Endothelial cell of umbilical vein (primary cell): Measurements from ENCODE around the gene PKDREJ. TPM values are rescaled to one million over a fixed set of nuclear protein-coding genes. Genes with fewer than 3 reads are reported as not detected.

Experiments
- BruUV-seq: library from RNA; stranded (reverse); fragments of 400-500 nt; replicated peaks from 2 replicates; lab custom pipeline; 2021; lab: Mats Ljungman, UMichigan
- CTCF ChIA-PET: fragments of 300-600, 350-600 bp; sonication (Branson Sonifier 250); formaldehyde crosslinking; loops from one replicate; lab custom pipeline; 2021; ENCODE audit warnings: antibody characterized with exemption, inconsistent platforms; lab: Charles Lee
- POLR2A ChIA-PET: fragments of 300-600, 350-600 bp; sonication (Branson Sonifier 250); formaldehyde crosslinking; loops from one replicate; lab custom pipeline; 2021; ENCODE audit warnings: antibody characterized with exemption, inconsistent platforms; lab: Charles Lee
- DNase-seq: peaks from one replicate; pipeline ENCODE4 v3.0.0-alpha.2; 2011; ENCODE audit warnings: low read depth, low spot score
- FAIRE-seq: peaks from 2 replicates; lab custom pipeline; 2011; peaks lifted over from hg19 to GRCh38; lab: Jason Lieb, UNC
- H2AFZ ChIP-seq: 2 replicates; pipeline ENCODE4 v1.6.0; 2012; ENCODE audit warnings: low read depth, low read length, control low read depth, inconsistent platforms
- H3K27ac ChIP-seq: 2 replicates; pipeline ENCODE4 v1.5.1; 2011; ENCODE audit warnings: low read depth, mild to moderate bottlenecking, control low read depth, low read length, moderate library complexity; ENCODE audit not compliant: insufficient read depth
- H3K27me3 ChIP-seq, 2 experiments: 2 replicates each; pipeline versions ENCODE4 v1.6.0 to v1.6.1; 2011; ENCODE audit warnings: low read length in 2 of 2, mixed read lengths in 1 of 2; ENCODE audit not compliant: control insufficient read depth in 2 of 2, insufficient read depth in 2 of 2
- H3K36me3 ChIP-seq, 2 experiments: 2 replicates in 1 of 2; 3 replicates in 1 of 2; pipeline ENCODE4 v1.5.1; 2011; ENCODE audit warnings: low read length in 2 of 2, mild to moderate bottlenecking in 1 of 2, moderate library complexity in 1 of 2; ENCODE audit not compliant: control insufficient read depth in 2 of 2, insufficient read depth in 2 of 2; ENCODE audit errors: extremely low read depth in 1 of 2
- H3K4me1 ChIP-seq: 3 replicates; pipeline ENCODE4 v1.5.1; 2011; ENCODE audit warnings: mild to moderate bottlenecking, low read length; ENCODE audit not compliant: control insufficient read depth, insufficient read depth; ENCODE audit errors: extremely low read depth
- H3K4me2 ChIP-seq: 2 replicates; pipeline ENCODE4 v1.6.1; 2011; ENCODE audit warnings: low read length, control low read depth, mixed read lengths; ENCODE audit not compliant: insufficient read depth
- H3K4me3 ChIP-seq, 3 experiments: fragments of 200-600 bp in 1 of 3; sonication (generic), shearing (Covaris generic) in 1 of 3; replicated peaks in 1 of 3; 2 replicates each; pipeline ENCODE4 v1.5.1; 2011 to 2016; ENCODE audit warnings: control low read depth in 3 of 3, low read length in 3 of 3, mild to moderate bottlenecking in 2 of 3, inconsistent platforms in 1 of 3, low read depth in 1 of 3, moderate library complexity in 1 of 3; ENCODE audit not compliant: insufficient read depth in 1 of 3
- H3K79me2 ChIP-seq: 2 replicates; pipeline ENCODE4 v1.6.0; 2012; ENCODE audit warnings: low read length, inconsistent platforms; ENCODE audit not compliant: control insufficient read depth, insufficient read depth
- H3K9ac ChIP-seq: replicated peaks from 2 replicates; pipeline ENCODE3; 2011; ENCODE audit warnings: low read length, control low read depth; ENCODE audit not compliant: insufficient read depth; ENCODE audit errors: extremely low read depth
- H3K9me1 ChIP-seq: replicated peaks from 3 replicates; pipeline ENCODE4 v1.6.0; 2011; ENCODE audit warnings: mild to moderate bottlenecking, low read length; ENCODE audit not compliant: control insufficient read depth, insufficient read depth; ENCODE audit errors: extremely low read depth
- H3K9me3 ChIP-seq: replicated peaks from 2 replicates; pipeline ENCODE4 v1.5.1; 2012; ENCODE audit warnings: low read length, inconsistent platforms; ENCODE audit not compliant: control insufficient read depth, insufficient read depth
- H4K20me1 ChIP-seq: replicated peaks from 2 replicates; pipeline ENCODE3; 2011; ENCODE audit warnings: mild to moderate bottlenecking, low read length; ENCODE audit not compliant: control insufficient read depth, insufficient read depth; ENCODE audit errors: extremely low read depth
- EZH2 ChIP-seq: IDR thresholded peaks from 2 replicates; pipeline ENCODE4 v1.6.1; 2012; ENCODE audit warnings: borderline replicate concordance, low read depth, mild to moderate bottlenecking, moderate library complexity, low read length, inconsistent platforms; ENCODE audit not compliant: severe bottlenecking
- FOS ChIP-seq: IDR thresholded peaks from 2 replicates; pipeline ENCODE4 v1.6.1; 2011; ENCODE audit warnings: mild to moderate bottlenecking, low read length, moderate library complexity, borderline replicate concordance; ENCODE audit not compliant: insufficient read depth
- MYC ChIP-seq: IDR thresholded peaks from one replicate; pipeline ENCODE4 v1.6.1; 2011; ENCODE audit warnings: mild to moderate bottlenecking, low read depth, low read length
- dilution Hi-C: fragments of 300-500 bp; cut with MboI; formaldehyde crosslinking; loops from one replicate; pipeline ENCODE4 v1.15.0; 2019; ENCODE audit warnings: low sequenced_read_pairs; ENCODE audit not compliant: extremely low pct_ligation_motif_present
- intact Hi-C: fragments of 100-400 bp; cut with micrococcal nuclease; formaldehyde crosslinking; loops from one replicate; pipeline ENCODE4 v1.10.0; 2022
- polyA plus RNA-seq, 4 experiments: library from polyadenylated mRNA; depleted of rRNA in 3 of 4; stranded (reverse) in 3 of 4; unstranded in 1 of 4; fragments of >200 nt; gene quantifications; 2 replicates each; pipeline versions ENCODE4 v1.2.1 to v1.2.3, GENCODE V29; 2011 to 2012; ENCODE audit warnings: missing spikeins in 1 of 4
- total RNA-seq: library from RNA; stranded (reverse); gene quantifications from 2 replicates; pipeline ENCODE4 v1.2.3, GENCODE V29; 2021
- TF ChIP-seq, protein P1 (sequence below), 2 donors: IDR thresholded peaks; 1 replicate in 1 of 2; 2 replicates in 1 of 2; pipeline ENCODE4 v1.5.1; 2011; ENCODE audit warnings: low read length in 2 of 2, mild to moderate bottlenecking in 2 of 2, moderate library complexity in 2 of 2, control low read depth in 1 of 2, inconsistent platforms in 1 of 2, low read depth in 1 of 2; ENCODE audit not compliant: insufficient read depth in 1 of 2; ENCODE audit errors: extremely low read depth in 1 of 2
- TF ChIP-seq, protein P2 (sequence below): IDR thresholded peaks from 2 replicates; pipeline ENCODE4 v1.6.1; 2011; ENCODE audit not compliant: insufficient read depth, insufficient read length

Gene PKDREJ
- total and polyA plus RNA-seq, 2 donors (not counting 3 experiments of a cell fraction or from before 2014, with no cell fraction given): not detected

DNA sequence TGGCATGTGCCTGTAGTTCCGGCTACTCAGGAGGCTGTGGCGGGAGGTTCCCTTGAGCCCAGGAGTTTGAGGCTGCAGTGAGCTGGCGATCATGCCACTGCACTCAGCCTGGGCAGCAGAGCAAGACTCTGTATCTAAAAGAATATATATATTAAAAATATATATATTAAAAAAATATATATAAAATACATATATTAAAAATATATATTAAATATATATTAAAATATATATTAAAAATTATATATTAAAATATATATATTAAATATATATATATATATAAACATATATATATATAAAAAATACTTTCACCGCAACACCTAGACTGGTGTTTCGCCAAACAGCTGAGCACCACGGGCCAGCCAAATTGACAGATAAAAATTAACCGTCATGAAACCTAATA, 13.4 kb upstream of the PKDREJ start:
- Histone ChIP-seq H3K27ac (no peak overlapping the region), H3K27me3 (no peaks in the 10 kb centered on the region), H4K20me1 (no peaks in the 10 kb centered on the region), H3K4me2 (no peak overlapping the region), H3K9ac (no peak overlapping the region), H3K4me3 (no peak overlapping the region), H3K4me1 (no peaks in the 10 kb centered on the region), H3K79me2 (no peaks in the 10 kb centered on the region), H3K9me1 (no peaks in the 10 kb centered on the region), H3K36me3 (peaks cover 14 to 48% of the 10 kb centered on the region in 2 experiments), H2AFZ (no peak overlapping the region), H3K9me3 (no peaks in the 10 kb centered on the region)
- dilution Hi-C loops: no loop called here
- DNase-seq (no peak), FAIRE-seq (no peak)
- BruUV-seq: no TSS peak
- intact Hi-C loops: no loop called here
- TF ChIP-seq FOS: no peak
- TF ChIP-seq, protein P1, sequence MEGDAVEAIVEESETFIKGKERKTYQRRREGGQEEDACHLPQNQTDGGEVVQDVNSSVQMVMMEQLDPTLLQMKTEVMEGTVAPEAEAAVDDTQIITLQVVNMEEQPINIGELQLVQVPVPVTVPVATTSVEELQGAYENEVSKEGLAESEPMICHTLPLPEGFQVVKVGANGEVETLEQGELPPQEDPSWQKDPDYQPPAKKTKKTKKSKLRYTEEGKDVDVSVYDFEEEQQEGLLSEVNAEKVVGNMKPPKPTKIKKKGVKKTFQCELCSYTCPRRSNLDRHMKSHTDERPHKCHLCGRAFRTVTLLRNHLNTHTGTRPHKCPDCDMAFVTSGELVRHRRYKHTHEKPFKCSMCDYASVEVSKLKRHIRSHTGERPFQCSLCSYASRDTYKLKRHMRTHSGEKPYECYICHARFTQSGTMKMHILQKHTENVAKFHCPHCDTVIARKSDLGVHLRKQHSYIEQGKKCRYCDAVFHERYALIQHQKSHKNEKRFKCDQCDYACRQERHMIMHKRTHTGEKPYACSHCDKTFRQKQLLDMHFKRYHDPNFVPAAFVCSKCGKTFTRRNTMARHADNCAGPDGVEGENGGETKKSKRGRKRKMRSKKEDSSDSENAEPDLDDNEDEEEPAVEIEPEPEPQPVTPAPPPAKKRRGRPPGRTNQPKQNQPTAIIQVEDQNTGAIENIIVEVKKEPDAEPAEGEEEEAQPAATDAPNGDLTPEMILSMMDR (IDR thresholded peaks at IDR 0.05; ENCODE audit: extremely low read depth in 1 of 2, insufficient read depth in 1 of 2, low read depth in 1 of 2, low read length in 2 of 2): no peak
- no peak for TF ChIP-seq EZH2
- no peak for TF ChIP-seq MYC
- TF ChIP-seq, protein P2, sequence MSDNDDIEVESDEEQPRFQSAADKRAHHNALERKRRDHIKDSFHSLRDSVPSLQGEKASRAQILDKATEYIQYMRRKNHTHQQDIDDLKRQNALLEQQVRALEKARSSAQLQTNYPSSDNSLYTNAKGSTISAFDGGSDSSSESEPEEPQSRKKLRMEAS: no peak
- POLR2A ChIA-PET: no interaction called here
- CTCF ChIA-PET: interaction anchor here (1.3 kb wide), 2 partner anchors 15 to 26 kb away, joined by 3 to 5 read pairs; partner anchors contain the start of gene CDPF1
